ENCODE data around the gene TUT7.
"Not testable (repeated sequence)": the region's sequence is repeated elsewhere in the genome, so short reads cannot be mapped to it uniquely, and the experiment has no call there.

The TUT7 gene

GRCh38 chr9:86350006-86350760 lies 4.0 kb downstream of the TUT7 start:
- DNase-seq: no peak

DNA sequence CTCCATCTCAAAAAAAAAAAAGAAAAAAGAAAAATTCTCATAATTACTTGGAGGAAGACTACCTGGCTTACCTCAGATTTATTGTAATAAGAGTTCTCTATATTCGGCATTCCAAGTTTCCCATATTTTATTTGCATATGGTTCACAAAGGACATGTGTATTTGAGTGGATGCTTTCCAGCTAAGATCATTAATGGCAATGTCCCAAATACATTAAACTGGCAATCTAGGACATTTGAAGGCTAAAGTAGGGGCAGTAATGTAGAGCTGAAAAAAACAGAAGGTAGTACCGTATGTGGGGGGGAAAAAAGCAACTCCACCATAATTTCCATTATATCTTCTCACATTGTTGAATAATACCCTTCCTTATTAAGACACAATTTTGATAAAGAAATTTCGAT lies 4.9 kb downstream of the TUT7 start:
- peak; percentile 19 for DNase-seq

GRCh38 chr9:86347991-86348390 lies 6.2 kb downstream of the TUT7 start:
- no peak for DNase-seq

DNA sequence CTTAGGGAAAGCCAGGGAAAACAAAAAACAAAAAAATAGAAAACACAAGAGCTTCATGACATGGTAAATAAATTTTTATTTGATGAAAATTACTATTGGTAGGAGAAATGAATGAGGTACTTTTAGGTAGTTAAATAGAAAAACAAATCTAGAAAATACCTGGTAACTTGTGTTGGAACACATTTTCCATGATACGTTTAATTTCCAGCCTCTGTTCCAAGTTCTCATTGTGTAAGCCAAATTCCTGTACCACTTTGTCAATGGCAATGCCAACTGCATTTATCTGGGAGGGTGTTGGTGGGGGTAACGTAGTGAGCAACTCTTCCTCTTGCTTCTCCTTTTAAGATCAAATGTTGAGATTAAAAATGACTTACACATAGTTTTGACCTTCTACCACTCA lies 9.4 kb downstream of the TUT7 start:
- no peak for DNase-seq

DNA sequence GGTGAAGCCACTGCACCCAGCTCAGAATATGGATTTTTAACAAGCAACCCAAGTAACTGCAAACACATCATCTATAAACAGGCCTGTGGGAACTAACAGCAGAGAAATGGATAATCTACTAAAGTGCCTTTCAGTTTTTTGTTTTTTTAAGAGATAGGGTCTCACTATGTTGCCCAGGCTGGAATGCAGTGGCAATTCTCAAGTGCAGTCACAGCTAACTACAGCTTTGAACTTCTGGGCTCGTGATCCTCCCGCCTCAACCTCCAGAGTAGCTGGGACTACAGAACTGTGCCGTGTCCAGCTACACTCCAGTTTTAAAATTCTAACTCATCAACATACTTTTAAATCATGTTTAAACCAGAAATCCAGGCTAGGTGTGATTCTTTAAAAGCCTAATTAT lies 11.9 kb downstream of the TUT7 start:
- DNase-seq: no peak

GRCh38 chr9:86341007-86341491 lies 13.2 kb downstream of the TUT7 start:
- peak; percentile 43 for DNase-seq

GRCh38 chr9:86340356-86341006 lies 13.7 kb downstream of the TUT7 start:
- DNase-seq: peak; percentile 18

GRCh38 chr9:86337469-86338108 lies 16.6 kb downstream of the TUT7 start:
- DNase-seq: no peak

- no peak for DNase-seq
Observed at GRCh38 chr9:86336058-86336457, 18.2 kb downstream of the TUT7 start.

GRCh38 chr9:86333651-86334050 lies 20.6 kb downstream of the TUT7 start:
- DNase-seq: no peak

DNA sequence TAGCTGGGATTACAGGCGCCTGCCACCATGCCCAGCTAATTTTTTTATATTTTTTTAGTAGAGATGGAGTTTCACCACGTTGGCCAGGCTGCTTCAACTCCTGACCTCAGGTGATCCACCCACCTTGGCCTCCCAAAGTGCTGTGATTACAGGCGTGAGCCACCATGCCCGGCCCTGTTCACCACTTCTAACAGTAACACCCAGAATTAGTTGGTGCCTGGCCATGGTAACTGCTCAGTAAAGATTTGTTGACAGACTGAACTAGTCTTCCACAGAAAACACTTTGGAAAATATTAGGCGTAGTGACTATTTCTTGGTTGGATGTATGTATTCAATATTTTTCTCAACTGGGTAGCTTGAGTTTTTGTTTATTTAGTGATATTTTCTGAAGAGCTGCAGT lies 24.0 kb downstream of the TUT7 start:
- no peak for DNase-seq

DNA sequence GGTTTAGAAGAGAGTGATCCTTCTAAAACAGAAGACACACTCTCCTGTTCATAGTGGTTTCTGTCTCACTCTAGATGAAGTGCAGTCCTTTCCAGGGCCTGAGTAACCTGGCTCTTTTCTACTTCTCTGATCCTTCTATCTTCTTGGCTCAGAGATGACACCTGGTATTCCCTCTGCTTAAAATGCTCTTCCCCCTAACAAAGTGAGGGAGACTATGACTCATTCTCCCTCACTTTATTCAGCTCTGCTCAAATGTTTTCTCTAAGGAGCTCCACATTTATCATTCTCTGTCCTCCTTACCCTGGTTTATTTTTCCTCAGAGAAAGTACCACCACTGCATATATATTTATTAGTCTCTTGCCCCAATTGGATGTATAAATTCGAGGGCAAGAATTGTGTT lies 24.6 kb downstream of the TUT7 start:
- no peak for DNase-seq

DNA sequence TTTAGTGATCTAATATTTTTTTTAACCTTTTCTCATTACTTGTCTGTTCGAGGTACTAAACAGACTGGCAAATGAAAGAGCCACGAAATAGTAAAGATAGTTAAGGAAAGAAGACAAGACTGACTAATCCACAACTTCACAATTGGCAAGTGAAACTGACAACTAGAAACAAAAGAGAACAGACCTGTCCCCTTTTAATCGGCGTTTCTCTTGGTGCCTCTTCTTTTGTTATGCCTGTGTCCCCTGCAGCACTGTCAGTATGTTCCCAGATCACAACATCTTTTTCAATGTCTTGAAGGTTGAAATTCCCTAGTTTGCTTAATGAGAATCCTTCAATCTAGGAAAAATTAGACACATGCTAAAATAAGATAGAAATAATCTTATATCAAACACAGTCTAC lies 26.1 kb downstream of the TUT7 start:
- DNase-seq: no peak

DNA sequence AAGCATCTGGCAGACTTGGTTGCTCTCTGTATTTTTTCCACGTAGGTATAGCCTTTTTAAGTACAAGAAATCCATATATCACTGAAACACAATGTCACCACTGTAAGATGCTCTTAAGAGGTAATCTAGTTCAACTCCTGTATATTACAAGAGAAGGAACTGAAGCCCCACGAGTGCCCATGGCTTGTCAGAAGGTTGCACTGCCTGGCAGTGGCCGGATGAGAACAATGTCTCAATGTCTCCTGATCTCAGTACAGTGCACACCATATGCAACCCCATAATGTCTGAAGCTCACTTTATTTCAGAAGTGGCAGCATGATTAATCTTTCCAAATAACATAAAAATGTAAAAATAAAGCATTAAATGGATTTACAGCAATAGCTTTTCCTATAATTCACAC lies 27.7 kb downstream of the TUT7 start:
- DNase-seq: no peak

GRCh38 chr9:86324901-86325300 lies 29.3 kb downstream of the TUT7 start:
- DNase-seq: no peak

DNA sequence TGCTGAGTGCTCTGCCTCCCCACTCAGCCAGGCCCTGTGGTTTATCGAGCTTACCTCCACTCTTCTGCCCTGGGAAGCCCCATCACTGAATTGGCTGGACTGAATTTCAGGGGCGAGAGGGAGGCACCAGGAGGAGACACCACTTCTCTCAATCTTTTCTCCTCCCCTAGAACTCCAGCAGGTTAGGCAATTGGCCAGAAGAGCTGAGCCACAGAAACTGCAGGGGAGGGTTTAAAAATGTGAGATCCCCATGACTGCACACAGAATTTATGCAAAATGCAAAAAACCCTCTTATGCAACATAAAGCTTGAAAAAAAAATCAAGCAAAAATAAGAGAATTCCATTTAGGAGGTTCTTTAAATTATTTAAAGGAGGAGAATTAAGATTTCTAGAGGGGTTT lies 29.9 kb downstream of the TUT7 start:
- DNase-seq: peak; percentile 57

DNA sequence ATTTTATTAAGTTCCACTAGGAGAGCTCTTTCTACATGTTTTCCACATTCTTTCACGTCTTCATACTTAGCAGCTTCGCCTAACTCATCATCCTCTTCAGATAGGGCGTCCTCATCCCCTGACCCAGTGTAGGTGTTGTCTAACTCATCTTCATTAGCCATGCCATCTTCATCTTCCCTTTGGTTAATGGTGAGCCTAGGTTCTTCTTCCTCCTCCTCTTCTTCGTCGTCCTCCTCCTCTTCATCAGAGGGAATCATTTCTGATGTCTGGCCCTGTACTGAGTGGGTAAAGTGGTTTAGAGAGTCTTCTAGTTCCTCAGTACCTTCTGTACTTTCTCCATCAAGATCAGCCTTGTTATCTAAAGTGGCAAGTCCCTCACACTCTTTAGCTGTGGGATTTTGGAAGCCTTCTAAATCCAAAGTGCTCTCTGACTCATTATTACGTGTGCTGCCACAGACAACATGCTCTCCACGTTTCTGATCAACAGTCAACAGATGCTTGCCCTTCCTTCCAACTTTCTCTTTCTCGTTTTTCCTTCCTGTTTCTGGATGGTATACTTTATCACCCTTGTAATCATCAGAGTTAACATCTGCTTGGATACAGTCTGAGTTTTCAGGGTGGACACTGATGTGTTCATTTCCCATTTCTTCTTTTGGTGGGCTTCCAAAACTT lies 31.1 kb downstream of the TUT7 start:
- peak; percentile 48 for DNase-seq

DNA sequence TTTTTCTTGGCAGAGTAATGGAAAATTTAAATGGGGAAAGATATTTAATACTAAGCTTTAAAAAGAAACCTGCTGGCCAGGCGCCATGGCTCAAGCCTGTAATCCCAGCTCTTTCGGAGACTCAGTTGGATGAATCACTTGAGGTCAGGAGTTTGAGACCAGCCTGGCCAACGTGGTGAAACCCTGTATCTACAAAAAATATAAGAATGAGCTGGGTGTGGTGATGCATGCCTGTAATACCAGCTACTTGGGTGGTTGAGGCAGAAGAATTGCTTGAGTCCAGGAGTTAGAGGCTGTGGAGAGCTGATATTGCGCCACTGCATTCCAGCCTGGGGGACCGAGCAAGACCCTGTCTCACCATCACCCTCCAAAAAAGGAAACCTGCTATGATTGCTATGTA lies 32.8 kb downstream of the TUT7 start:
- DNase-seq: peak; percentile 91

GRCh38 chr9:86318187-86318586 lies 36.0 kb downstream of the TUT7 start:
- no peak for DNase-seq

DNA sequence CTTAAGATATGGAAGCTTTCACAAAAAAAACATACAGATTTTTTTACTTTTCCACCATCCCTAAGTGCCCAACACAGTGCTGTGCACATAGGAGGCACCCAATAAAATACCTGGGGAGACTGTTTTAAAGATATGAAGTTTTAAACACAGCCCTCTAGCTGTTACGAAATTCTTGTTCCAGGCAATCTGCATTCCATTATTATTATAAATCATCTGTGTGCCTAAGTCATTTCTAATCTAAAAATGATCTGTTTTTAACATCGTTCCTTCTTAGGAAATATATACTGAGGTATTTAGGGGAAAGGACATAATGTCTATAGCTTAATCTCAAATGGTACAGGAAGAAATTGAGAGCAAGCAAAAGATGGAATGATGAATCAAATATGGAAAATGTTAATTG lies 39.1 kb downstream of the TUT7 start:
- DNase-seq: no peak

GRCh38 chr9:86312959-86313358 lies 41.3 kb downstream of the TUT7 start:
- not testable (repeated sequence) for DNase-seq

DNA sequence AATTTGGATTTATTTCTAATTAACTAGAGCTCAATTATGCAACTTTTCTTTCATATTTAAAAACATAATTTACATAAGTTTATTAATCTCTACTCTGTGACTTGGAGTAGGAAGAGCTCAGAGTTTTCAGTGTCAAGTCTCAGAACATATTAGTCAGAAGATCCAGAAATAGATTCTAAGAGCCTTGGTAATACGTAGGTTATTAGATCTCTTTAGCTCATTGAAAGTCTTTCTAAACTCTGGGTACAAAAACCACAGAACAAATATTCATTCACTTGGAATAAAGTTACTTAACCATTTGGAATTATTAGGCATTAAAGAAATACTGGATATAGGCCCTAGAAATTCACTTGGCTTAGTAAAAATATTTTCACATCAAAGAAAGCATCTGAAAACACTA lies 45.5 kb downstream of the TUT7 start:
- DNase-seq: no peak

DNA sequence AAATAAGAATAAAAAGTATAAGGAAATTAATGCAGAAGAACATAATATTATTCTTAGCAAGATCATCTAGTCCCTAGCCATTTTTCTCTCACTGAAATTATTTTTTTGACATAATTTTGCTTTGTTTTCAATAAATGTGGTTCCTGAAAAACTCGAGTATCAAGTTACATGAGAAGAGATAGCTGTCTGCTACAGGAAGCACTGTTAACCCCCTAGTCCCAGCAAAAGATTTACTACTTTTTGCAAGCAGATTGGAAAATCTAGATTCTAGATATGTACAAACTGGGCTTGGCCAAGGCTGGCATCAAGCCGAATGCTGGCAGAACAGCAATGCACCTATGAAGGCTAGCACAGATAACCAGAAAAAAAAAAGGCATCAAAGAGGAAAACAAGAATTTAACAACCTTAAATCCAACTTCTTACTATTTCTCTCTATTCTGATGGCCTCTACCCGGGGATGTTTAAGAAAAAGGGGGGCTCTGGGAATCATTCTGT lies 49.9 kb downstream of the TUT7 start:
- no peak for DNase-seq
